HCT116 (cell line): ENCODE data around the gene COL18A1.

Experiments
- CTCF ChIP-seq, 3 experiments: fragments of 200-600 bp in 1 of 3; sonication (generic) in 1 of 3; IDR thresholded peaks in 2 of 3; conservative IDR thresholded peaks in 1 of 3; 2 replicates each; pipeline ENCODE4 v1.5.1; 2012 to 2017; ENCODE audit warnings: low read depth in 2 of 3, low read length in 2 of 3, antibody characterized with exemption in 1 of 3, borderline replicate concordance in 1 of 3, control low read depth in 1 of 3, mild to moderate bottlenecking in 1 of 3, mixed read lengths in 1 of 3, mixed run types in 1 of 3, moderate library complexity in 1 of 3; ENCODE audit not compliant: insufficient read depth in 1 of 3
- EZH2 ChIP-seq: fragments of 200-600 bp; sonication (generic); IDR thresholded peaks from 2 replicates; pipeline ENCODE4 v1.6.1; 2017; ENCODE audit warnings: antibody characterized with exemption, mixed run types
- FOSL1 ChIP-seq: IDR thresholded peaks from 2 replicates; pipeline ENCODE4 v1.6.1; 2012; ENCODE audit warnings: low read depth
- POLR2A ChIP-seq: IDR thresholded peaks from 2 replicates; pipeline ENCODE4 v1.7.0; 2011; ENCODE audit warnings: borderline replicate concordance; ENCODE audit not compliant: insufficient read depth, insufficient read length; ENCODE audit errors: extremely low read depth
- REST ChIP-seq: IDR thresholded peaks from 2 replicates; pipeline ENCODE4 v1.6.1; 2012; ENCODE audit warnings: low read depth
- SRF ChIP-seq: IDR thresholded peaks from 2 replicates; pipeline ENCODE4 v1.6.1; 2012; ENCODE audit warnings: low read depth
- YY1 ChIP-seq: IDR thresholded peaks from 2 replicates; pipeline ENCODE4 v1.6.1; 2011; ENCODE audit warnings: low read length, low read depth, moderate library complexity, mild to moderate bottlenecking; ENCODE audit not compliant: insufficient replicate concordance; ENCODE audit errors: extremely low read depth
- ZNF274 ChIP-seq: fragments of 200-500 bp; sonication (Bioruptor generic); IDR thresholded peaks from 2 replicates; pipeline ENCODE4 v1.6.1; 2014; ENCODE audit warnings: mild to moderate bottlenecking, low read depth, low read length, inconsistent platforms

- TF ChIP-seq REST = no peak
- no peak for TF ChIP-seq SRF
- no peak for TF ChIP-seq FOSL1
- no peak for TF ChIP-seq YY1
- TF ChIP-seq POLR2A = no peak
- TF ChIP-seq EZH2 = no peak
- TF ChIP-seq CTCF (IDR thresholded peaks at IDR 0.05 in 2 of 3, conservative IDR thresholded peaks at IDR 0.05 in 1 of 3; ENCODE audit: borderline replicate concordance in 1 of 3, insufficient read depth in 1 of 3, low read depth in 2 of 3, low read length in 2 of 3) = no peak
- no peak for TF ChIP-seq ZNF274
Measured at GRCh38 chr21:45487891-45488600, 83.1 kb downstream of the COL18A1 start.
